HuH-7 (cell line): ENCODE data around the gene IFIT2.
"Not testable (repeated sequence)": the region's sequence is repeated elsewhere in the genome, so short reads cannot be mapped to it uniquely, and the experiment has no call there.

Source experiments
- DNase-seq: peaks from one replicate; pipeline ENCODE4 v3.0.0; 2011; ENCODE audit warnings: low spot score

IFIT2 gene

GRCh38 chr10:89308736-89309135 is 6.9 kb downstream of the IFIT2 start:
- no peak for DNase-seq

GRCh38 chr10:89309156-89310055 is 7.6 kb downstream of the IFIT2 start:
- DNase-seq = no peak

- no peak for DNase-seq
Measured at GRCh38 chr10:89310056-89310893, 8.4 kb downstream of the IFIT2 start.

DNA sequence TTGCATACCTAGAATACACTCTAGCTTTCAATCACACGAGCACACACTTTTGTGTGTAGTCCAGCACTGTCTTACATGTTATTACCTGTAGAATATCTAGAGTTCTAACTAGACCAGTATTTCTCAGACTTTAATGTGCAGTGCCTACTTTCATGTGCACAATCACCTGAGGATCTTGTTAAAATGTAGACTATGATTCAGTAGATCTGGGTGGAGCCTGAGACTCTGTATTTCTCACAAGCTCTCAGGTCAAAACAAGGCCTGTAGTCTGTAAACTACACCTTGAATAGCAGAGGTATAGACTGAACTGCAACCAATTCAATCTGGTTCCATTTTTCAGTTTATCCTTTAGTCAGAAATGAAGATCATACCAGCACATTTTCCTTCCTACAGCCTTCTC is 11.1 kb downstream of the IFIT2 start:
- no peak for DNase-seq

- no peak for DNase-seq
Measured at GRCh38 chr10:89314676-89315075, 12.8 kb downstream of the IFIT2 start.

GRCh38 chr10:89318047-89318446 is 16.2 kb downstream of the IFIT2 start:
- not testable (repeated sequence) for DNase-seq

DNA sequence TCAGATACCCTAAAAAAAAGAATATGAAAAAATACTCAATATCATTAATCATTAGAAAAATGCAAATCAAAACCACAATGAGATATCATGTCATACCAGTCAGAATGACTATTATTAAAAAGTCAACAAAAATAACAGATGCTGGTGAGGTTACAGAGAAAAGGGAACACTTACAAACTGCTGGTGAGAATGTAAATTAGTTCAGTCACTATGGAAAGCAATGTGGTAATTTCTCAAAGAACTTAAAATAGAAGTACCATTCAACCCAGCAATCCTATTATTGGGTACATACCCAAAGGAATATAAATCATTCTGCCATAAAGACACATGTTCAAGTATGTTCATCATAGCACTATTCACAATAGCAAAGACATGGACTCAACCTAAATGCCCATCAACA is 23.2 kb downstream of the IFIT2 start:
- not testable (repeated sequence) for DNase-seq

DNA sequence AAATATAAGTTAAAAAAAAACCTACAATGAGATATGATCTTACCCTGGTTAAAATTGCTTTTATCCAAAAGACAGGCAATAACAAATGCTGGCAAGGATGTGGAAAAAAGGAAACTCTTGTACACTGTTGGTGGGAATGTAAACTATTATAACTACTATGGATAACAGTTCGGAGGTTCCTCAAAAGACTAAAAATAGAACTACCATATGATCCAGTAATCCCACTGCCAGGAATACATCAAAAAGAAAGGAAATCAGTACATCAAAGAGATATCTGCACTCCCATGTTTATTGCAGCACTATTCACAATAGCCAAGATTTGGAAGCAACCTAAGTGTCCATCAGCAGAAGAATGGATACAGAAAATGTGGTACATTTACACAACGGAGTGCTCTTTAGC is 24.0 kb downstream of the IFIT2 start:
- not testable (repeated sequence) for DNase-seq

- peak; percentile 38 for DNase-seq
Measured at GRCh38 chr10:89327803-89328441, 26.1 kb downstream of the IFIT2 start, which contains the start of gene IFIT3. Gene IFIT3, plus strand, starts transcription at chr10:89327997. Its CDS starts 77 bp downstream, at chr10:89328074.

- no peak for DNase-seq
Measured at GRCh38 chr10:89329151-89329550, 27.3 kb downstream of the IFIT2 start.

DNA sequence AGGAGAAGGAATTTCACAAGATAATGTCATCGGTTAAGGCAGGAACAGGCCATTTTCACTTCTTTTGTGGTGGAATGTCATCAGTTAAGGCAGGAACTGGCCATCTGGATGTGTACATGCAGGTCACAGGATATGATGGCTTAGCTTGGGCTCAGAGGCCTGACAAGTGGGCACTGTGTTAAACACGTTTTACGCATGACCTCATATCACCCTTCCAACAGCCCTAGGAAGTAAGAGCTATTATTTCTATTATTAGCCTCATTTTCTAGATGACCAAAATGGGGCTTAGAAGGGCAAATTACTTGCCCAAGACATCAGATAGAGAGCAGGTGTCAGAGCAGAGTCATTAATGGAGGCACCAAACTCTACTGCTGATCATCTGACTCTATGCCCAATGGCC is 28.2 kb downstream of the IFIT2 start:
- not testable (repeated sequence) for DNase-seq

DNA sequence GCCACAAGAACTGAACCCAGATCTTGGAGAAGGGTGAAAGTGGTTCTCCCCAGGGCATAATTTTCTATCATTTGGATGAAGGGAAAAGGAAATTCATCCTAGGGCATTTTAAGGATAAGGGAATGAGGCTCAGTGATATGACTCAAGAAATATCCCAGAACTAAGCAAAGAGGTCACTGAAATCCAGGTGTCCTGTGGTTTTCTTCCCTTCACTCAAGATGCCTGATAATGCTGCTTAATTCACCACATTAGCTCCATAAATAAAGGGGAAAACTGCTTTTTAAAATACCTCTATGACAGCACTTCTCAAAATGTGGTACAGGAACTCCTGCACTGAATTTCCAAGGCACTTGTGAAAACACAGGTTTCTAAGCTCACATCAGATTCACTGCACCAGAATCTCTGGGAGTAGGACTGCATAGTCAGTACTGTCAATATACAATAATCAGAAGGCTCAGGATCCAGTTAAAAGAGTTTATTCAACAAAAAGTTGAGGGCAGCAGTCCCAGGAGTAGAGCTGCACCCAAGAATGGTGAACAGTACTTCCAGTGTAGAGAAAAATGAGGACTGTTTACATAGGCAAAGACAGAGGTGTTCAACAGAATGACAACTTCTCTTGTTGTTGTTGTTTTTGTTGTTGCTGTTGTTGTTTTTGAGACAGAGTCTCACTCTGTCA is 28.8 kb downstream of the IFIT2 start:
- no peak for DNase-seq

DNA sequence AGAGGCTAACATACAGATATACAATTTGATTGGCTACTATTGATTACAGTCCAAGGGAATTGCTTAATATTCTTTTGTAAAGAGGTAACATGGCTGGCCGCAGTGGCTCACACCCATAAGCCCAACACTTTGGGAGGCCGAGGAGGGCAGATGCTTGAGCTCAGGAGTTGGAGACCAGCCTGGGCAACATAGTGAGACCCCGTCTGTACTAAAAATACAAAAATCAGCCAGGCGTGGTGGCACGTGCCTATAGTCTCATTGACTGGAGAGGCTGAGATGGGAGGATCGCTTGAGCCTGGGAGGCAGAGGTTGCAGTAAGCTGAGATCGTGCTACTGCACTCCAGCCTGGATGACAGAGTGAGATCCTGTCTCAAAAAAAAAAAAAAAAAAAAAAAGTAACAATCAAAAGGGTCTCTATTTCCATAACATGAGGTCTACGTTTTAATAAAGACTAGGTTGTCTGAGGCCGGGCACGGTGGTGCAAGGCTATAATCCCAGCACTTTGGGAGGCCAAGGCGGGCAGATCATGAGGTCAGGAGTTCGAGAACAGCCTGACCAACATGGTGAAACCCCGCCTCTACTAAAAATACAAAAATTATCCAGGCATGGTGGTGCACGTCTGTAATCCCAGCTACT is 29.8 kb downstream of the IFIT2 start:
- not testable (repeated sequence) for DNase-seq

GRCh38 chr10:89332123-89332633 is 30.3 kb downstream of the IFIT2 start:
- DNase-seq = no peak

- no peak for DNase-seq
Measured at GRCh38 chr10:89335226-89335625, 33.4 kb downstream of the IFIT2 start.

DNA sequence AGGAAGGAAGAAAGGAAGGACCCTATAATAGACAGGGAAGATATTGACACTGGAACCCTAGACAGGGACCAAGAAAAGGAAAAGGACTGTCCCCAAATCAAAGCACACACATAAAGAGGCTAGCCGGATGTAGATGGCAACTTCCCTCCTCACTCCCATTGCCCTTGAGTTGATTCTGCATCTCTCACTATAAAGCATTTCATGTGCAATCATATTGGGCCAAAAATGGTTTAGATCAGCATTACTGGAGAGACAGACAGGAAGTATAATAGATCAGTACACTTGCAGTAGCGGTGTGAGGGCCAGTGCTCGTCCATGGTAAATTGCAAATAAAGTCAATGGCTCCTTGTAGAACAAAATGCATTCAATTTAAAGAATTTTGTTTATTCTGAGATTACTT is 34.4 kb downstream of the IFIT2 start:
- DNase-seq = no peak

DNA sequence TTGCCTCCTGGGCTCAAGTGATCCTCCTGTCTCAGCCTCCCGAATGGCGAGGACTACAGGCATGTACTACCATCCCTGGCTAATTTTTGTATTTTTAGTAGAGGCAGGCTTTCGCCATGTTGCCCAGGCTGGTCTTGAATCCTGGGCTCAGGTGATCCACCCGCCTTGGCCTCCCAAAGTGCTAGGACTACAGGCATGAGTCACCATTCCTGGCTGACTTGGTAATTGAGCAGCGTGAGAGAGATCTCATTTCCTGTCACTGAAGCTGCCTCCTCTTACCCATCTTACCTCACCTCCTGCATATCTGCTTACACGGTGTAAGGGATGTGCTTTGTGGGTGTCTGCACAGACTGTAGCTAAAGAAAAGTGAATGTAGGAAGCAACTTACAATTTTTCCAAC is 35.6 kb downstream of the IFIT2 start:
- no peak for DNase-seq

DNA sequence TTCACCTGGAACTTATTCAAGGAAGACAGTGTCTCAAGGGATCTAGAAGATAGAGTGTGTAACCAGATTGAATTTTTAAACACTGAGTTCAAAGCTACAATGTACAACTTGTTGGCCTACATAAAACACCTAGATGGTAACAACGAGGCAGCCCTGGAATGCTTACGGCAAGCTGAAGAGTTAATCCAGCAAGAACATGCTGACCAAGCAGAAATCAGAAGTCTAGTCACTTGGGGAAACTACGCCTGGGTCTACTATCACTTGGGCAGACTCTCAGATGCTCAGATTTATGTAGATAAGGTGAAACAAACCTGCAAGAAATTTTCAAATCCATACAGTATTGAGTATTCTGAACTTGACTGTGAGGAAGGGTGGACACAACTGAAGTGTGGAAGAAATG is 36.9 kb downstream of the IFIT2 start:
- no peak for DNase-seq

GRCh38 chr10:89339875-89340274 is 38.0 kb downstream of the IFIT2 start:
- no peak for DNase-seq

GRCh38 chr10:89341649-89342048 is 39.8 kb downstream of the IFIT2 start:
- no peak for DNase-seq
